ENCODE data around the gene MIS18A.

The MIS18A gene

GRCh38 chr21:32226444-32226843 is 52.4 kb downstream of the MIS18A start:
- CTCF ChIA-PET: no interaction called here
- no peak for TF ChIP-seq CTCF (IDR thresholded peaks at IDR 0.05; ENCODE audit: control extremely low read depth, extremely low read depth, low read depth, missing control alignments)
- no peak for DNase-seq (ENCODE audit: extremely low spot score)
- POLR2A ChIA-PET: no interaction called here
